GM23248 (cell line): Measurements from ENCODE around the gene CPA1. TPM values are rescaled to one million over a fixed set of nuclear protein-coding genes. Genes with fewer than 3 reads are reported as not detected.

ENCODE experiments used
- DNase-seq: peaks from one replicate; pipeline ENCODE4 v3.0.0-alpha.2; 2015
- H2AFZ ChIP-seq: fragments of 200-600 bp; sonication (generic); 2 replicates; pipeline ENCODE4 v1.6.1; 2016; ENCODE audit warnings: antibody characterized with exemption
- H3F3A ChIP-seq: fragments of 200-600 bp; sonication (generic); 2 replicates; pipeline ENCODE4 v1.6.1; 2016; ENCODE audit warnings: mild to moderate bottlenecking, antibody characterized with exemption, mixed run types; ENCODE audit not compliant: insufficient read depth
- H3K27ac ChIP-seq: fragments of 200-600 bp; sonication (generic); 2 replicates; pipeline ENCODE4 v1.5.1; 2016; ENCODE audit warnings: mild to moderate bottlenecking
- H3K27me3 ChIP-seq: fragments of 200-600 bp; sonication (generic); replicated peaks from 2 replicates; pipeline ENCODE4 v1.6.1; 2016; ENCODE audit warnings: mild to moderate bottlenecking; ENCODE audit not compliant: insufficient read depth
- H3K36me3 ChIP-seq: fragments of 200-600 bp; sonication (generic); 2 replicates; pipeline ENCODE4 v1.6.1; 2016; ENCODE audit warnings: low read depth, mild to moderate bottlenecking
- H3K4me1 ChIP-seq: fragments of 200-600 bp; sonication (generic); 2 replicates; pipeline ENCODE4 v1.6.1; 2016; ENCODE audit warnings: mild to moderate bottlenecking; ENCODE audit not compliant: insufficient read depth
- H3K4me2 ChIP-seq: fragments of 200-600 bp; sonication (generic); one replicate; pipeline ENCODE4 v1.6.1; 2016; ENCODE audit warnings: mild to moderate bottlenecking; ENCODE audit not compliant: unreplicated experiment
- H3K4me3 ChIP-seq: fragments of 200-600 bp; sonication (generic); 2 replicates; pipeline ENCODE4 v1.5.1; 2016; ENCODE audit warnings: mild to moderate bottlenecking
- H3K79me2 ChIP-seq: fragments of 200-600 bp; sonication (generic); 2 replicates; pipeline ENCODE4 v1.6.1; 2016; ENCODE audit warnings: mild to moderate bottlenecking; ENCODE audit not compliant: insufficient read depth
- H3K9ac ChIP-seq: fragments of 200-600 bp; sonication (generic); 2 replicates; pipeline ENCODE4 v1.6.1; 2016; ENCODE audit warnings: mild to moderate bottlenecking
- H3K9me2 ChIP-seq: fragments of 200-600 bp; sonication (generic); 2 replicates; pipeline ENCODE4 v1.6.1; 2016; ENCODE audit warnings: mixed run types, mild to moderate bottlenecking, moderate library complexity; ENCODE audit not compliant: insufficient read depth
- H3K9me3 ChIP-seq: fragments of 200-600 bp; sonication (generic); one replicate; pipeline ENCODE4 v1.6.1; 2017; ENCODE audit warnings: low read depth
- H4K20me1 ChIP-seq: fragments of 200-600 bp; sonication (generic); 2 replicates; pipeline ENCODE4 v1.6.0; 2016; ENCODE audit not compliant: insufficient read depth
- EZH2 ChIP-seq: fragments of 200-600 bp; sonication (generic); IDR thresholded peaks from 2 replicates; pipeline ENCODE4 v1.6.1; 2018; ENCODE audit warnings: antibody characterized with exemption, mild to moderate bottlenecking; ENCODE audit not compliant: insufficient read depth, poor library complexity, severe bottlenecking
- EZH2phosphoT487 ChIP-seq: fragments of 200-600 bp; sonication (generic); IDR thresholded peaks from 2 replicates; pipeline ENCODE4 v1.6.1; 2018; ENCODE audit warnings: antibody characterized with exemption, moderate library complexity, mild to moderate bottlenecking, low read depth; ENCODE audit not compliant: insufficient read depth
- WGBS, 2 experiments: methylation state at CpG; one replicate each; pipeline ENCODE4 v1.1.6; 2015 to 2017; ENCODE audit warnings: low lambda C conversion rate in 2 of 2, low coverage in 1 of 2; ENCODE audit errors: missing lambda C conversion rate in 2 of 2; 5-methylcytosine and 5-hydroxymethylcytosine counted together
- in situ Hi-C: fragments of 300-500 bp; cut with MboI; formaldehyde crosslinking; loops from 2 replicates; pipeline ENCODE4 v1.15.0; 2020
- polyA plus RNA-seq: library from polyadenylated mRNA; unstranded; fragments of >200 nt; fragmentation: Nextera tagmentation; extraction: Ambion mirVana; gene quantifications from 2 replicates; pipeline ENCODE4 v1.2.1, GENCODE V29; 2016
- total RNA-seq: library from RNA; depleted of rRNA; stranded (reverse); fragments of >200 nt; shearing (Covaris generic); gene quantifications from 2 replicates; pipeline ENCODE4 v1.2.3, GENCODE V29; 2014

The CPA1 gene
- total and polyA plus RNA-seq, 2 experiments from 2014 or later, result not detected

DNA sequence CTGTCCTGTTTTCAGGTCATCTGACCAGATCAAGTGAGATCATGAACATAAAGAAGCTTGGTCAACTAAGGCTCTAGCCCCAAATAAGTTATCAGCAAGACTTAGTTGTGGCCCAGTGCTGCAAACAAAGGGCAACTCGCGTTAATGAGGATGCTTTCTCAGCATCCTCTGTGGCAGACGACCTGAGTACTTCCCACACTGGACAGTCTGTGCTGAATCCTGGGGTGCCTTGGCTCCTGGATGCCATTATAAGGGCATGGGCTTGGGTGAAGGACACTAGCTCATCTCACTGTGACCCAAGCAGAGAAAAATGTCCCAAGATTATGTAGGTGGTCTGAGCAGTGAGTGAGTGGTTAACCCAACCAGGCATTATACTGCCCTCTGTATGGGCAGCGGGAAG, 21.8 kb upstream of the CPA1 start:
- Histone ChIP-seq H4K20me1 (no peaks in the 10 kb centered on the region), H3K9ac (no peak overlapping the region), H3K36me3 (no peaks in the 10 kb centered on the region), H3K4me2 (no peak overlapping the region), H3K4me1 (peaks cover 32% of the 10 kb centered on the region), H2AFZ (no peak overlapping the region), H3K9me2 (no peaks in the 10 kb centered on the region), H3K27me3 (no peaks in the 10 kb centered on the region), H3K79me2 (no peaks in the 10 kb centered on the region), H3K9me3 (no peaks in the 10 kb centered on the region), H3K27ac (no peak overlapping the region), H3F3A (peaks cover 29% of the 10 kb centered on the region), H3K4me3 (no peak overlapping the region)
- in situ Hi-C loops, result no loop called here
- TF ChIP-seq EZH2phosphoT487, result no peak
- no peak for TF ChIP-seq EZH2
- DNase-seq, result no peak
- 95 to 97% methylated on average over 4 of the region's 4 CpGs for WGBS, 2 experiments

DNA sequence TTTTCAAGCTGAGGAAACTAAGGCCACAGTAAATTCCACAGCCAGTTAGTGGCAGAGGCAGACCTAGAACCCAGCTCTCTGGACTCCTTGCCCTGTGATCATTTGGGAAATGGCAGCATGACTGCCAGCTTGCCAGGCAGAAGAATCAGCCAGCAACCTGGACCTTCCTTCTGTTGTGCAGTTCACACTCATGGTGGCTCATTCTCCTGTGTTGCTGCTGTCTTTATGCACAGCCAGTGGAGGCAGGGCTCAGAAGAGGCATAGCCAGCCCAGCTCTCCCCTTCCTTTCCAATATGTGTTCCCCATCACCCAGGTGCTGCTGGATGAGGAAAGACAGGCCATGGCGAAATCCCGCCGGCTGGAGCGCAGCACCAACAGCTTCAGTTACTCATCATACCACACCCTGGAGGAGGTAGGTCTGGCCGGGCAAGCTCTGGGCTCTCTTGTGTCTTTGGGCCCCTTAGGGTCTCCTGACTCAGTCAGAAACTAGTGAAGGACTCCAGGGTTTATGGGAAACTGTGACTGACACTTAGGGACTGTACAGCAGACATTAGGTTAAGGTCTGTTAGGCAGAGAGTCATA, 20.9 kb upstream of the CPA1 start:
- no peaks in the 10 kb centered on the region for H4K20me1 ChIP-seq
- in situ Hi-C loops, result no loop called here
- no peaks in the 10 kb centered on the region for H3K79me2 ChIP-seq
- H3K27me3 ChIP-seq, result no peaks in the 10 kb centered on the region
- H3K9me3 ChIP-seq, result no peaks in the 10 kb centered on the region
- no peak overlapping the region for H3K9ac ChIP-seq
- no peaks in the 10 kb centered on the region for H3K9me2 ChIP-seq
- 97 to 98% methylated on average over 5 of the region's 5 CpGs for WGBS, 2 experiments
- H2AFZ ChIP-seq, result no peak overlapping the region
- H3K27ac ChIP-seq, result no peak overlapping the region
- TF ChIP-seq EZH2, result no peak
- no peak for TF ChIP-seq EZH2phosphoT487
- no peak overlapping the region for H3K4me3 ChIP-seq
- no peaks in the 10 kb centered on the region for H3K36me3 ChIP-seq
- DNase-seq, result no peak
- no peak overlapping the region for H3K4me2 ChIP-seq
- H3K4me1 ChIP-seq, result peaks cover 40% of the 10 kb centered on the region
- H3F3A ChIP-seq, result peaks cover 36% of the 10 kb centered on the region

DNA sequence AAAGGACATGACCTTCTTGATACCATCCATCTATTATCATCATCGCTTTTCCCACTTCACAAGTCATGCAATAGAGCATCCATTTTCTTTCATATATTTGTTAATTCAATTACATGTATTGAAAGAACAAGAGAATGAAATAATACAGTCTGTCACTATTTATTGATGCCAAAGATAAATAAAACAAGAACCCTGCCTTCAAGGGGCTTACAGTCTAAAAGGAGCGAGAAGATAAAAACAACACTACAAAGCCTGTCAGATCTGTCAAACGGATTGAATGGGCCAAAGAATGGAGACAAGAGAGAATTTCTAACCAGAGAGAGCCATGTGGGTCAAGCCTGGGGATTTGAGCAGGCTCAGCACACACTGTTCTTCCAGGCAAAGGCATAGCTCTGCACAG, 19.8 kb upstream of the CPA1 start:
- WGBS, 2 experiments, result 91 to 92% methylated on average over 3 of the region's 3 CpGs
- Histone ChIP-seq H3K4me3 (no peak overlapping the region), H3K9me3 (no peaks in the 10 kb centered on the region), H3F3A (peaks cover 46% of the 10 kb centered on the region), H2AFZ (no peak overlapping the region), H3K27me3 (no peaks in the 10 kb centered on the region), H3K27ac (no peak overlapping the region), H3K9me2 (no peaks in the 10 kb centered on the region), H3K4me1 (peaks cover 48% of the 10 kb centered on the region), H3K36me3 (no peaks in the 10 kb centered on the region), H3K79me2 (no peaks in the 10 kb centered on the region), H3K4me2 (no peak overlapping the region), H4K20me1 (no peaks in the 10 kb centered on the region), H3K9ac (no peak overlapping the region)
- DNase-seq, result no peak
- TF ChIP-seq EZH2phosphoT487 (no peak), EZH2 (no peak)
- in situ Hi-C loops, result no loop called here

DNA sequence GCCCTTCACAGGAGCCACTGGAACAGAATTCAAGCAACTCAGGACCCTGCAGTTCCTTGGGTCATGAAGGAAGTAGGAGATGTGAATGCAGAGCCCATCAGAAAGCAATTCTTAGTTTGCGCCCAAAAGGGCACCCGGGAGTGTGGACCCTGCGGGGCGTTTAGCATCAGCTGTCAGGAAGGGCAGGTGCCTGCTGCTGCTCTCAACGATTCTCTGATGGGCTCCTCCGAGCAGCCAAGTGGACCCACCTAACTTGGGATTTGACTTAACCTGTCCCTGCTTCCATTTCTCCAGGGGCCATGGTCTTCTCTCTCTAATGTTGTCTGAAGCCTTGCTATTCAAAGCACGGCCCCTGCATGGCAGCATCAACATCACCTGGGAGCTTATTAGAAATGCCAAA, 18.6 kb upstream of the CPA1 start:
- peaks cover 36% of the 10 kb centered on the region for H3F3A ChIP-seq
- no peaks in the 10 kb centered on the region for H3K9me3 ChIP-seq
- TF ChIP-seq EZH2phosphoT487, result no peak
- TF ChIP-seq EZH2, result no peak
- no peak overlapping the region for H3K27ac ChIP-seq
- WGBS, 2 experiments, result 90 to 91% methylated on average over 7 of the region's 7 CpGs
- H3K4me2 ChIP-seq, result no peak overlapping the region
- H3K4me3 ChIP-seq, result no peak overlapping the region
- no peaks in the 10 kb centered on the region for H4K20me1 ChIP-seq
- H3K36me3 ChIP-seq, result no peaks in the 10 kb centered on the region
- in situ Hi-C loops, result no loop called here
- no peaks in the 10 kb centered on the region for H3K79me2 ChIP-seq
- DNase-seq, result no peak
- no peak overlapping the region for H3K9ac ChIP-seq
- H3K27me3 ChIP-seq, result no peaks in the 10 kb centered on the region
- no peaks in the 10 kb centered on the region for H3K9me2 ChIP-seq
- no peak overlapping the region for H2AFZ ChIP-seq
- H3K4me1 ChIP-seq, result peaks cover 48% of the 10 kb centered on the region
